BLaER1 treated with 17β-estradiol and CSF1 and Interleukin-3, amounts not matched to agents 10 nM and 100 nM (cell line): ENCODE results near the gene STK32A.

ENCODE experiments used
- H3K27ac ChIP-seq, 11 experiments: shearing (Covaris generic); formaldehyde crosslinking; 2 replicates each; pipeline ENCODE4 v1.8.1; 2022
- H3K27me3 ChIP-seq, 11 experiments: shearing (Covaris generic); formaldehyde crosslinking; 2 replicates each; pipeline ENCODE4 v1.8.1; 2022
- H3K36me3 ChIP-seq, 11 experiments: shearing (Covaris generic); formaldehyde crosslinking; 2 replicates each; pipeline ENCODE4 v1.8.1; 2022
- H3K4me1 ChIP-seq, 10 experiments: shearing (Covaris generic); formaldehyde crosslinking; 2 replicates each; pipeline ENCODE4 v1.8.1; 2022
- H3K4me2 ChIP-seq, 11 experiments: shearing (Covaris generic); formaldehyde crosslinking; 2 replicates each; pipeline ENCODE4 v1.8.1; 2022
- H3K4me3 ChIP-seq, 10 experiments: shearing (Covaris generic); formaldehyde crosslinking; 2 replicates each; pipeline ENCODE4 v1.8.1; 2022
- H3K9ac ChIP-seq, 11 experiments: shearing (Covaris generic); formaldehyde crosslinking; 2 replicates each; pipeline ENCODE4 v1.8.1; 2022
- H3K9me3 ChIP-seq, 11 experiments: shearing (Covaris generic); formaldehyde crosslinking; replicated peaks in 1 of 11; 2 replicates each; pipeline ENCODE4 v1.8.1; 2022
- H4K20me1 ChIP-seq, 11 experiments: shearing (Covaris generic); formaldehyde crosslinking; 2 replicates each; pipeline ENCODE4 v1.8.1; 2022
- Cebpa-rat ChIP-seq, 11 experiments: shearing (Covaris generic); IDR thresholded peaks; 2 replicates each; pipeline ENCODE4 v1.8.1; 2022

Gene STK32A

DNA sequence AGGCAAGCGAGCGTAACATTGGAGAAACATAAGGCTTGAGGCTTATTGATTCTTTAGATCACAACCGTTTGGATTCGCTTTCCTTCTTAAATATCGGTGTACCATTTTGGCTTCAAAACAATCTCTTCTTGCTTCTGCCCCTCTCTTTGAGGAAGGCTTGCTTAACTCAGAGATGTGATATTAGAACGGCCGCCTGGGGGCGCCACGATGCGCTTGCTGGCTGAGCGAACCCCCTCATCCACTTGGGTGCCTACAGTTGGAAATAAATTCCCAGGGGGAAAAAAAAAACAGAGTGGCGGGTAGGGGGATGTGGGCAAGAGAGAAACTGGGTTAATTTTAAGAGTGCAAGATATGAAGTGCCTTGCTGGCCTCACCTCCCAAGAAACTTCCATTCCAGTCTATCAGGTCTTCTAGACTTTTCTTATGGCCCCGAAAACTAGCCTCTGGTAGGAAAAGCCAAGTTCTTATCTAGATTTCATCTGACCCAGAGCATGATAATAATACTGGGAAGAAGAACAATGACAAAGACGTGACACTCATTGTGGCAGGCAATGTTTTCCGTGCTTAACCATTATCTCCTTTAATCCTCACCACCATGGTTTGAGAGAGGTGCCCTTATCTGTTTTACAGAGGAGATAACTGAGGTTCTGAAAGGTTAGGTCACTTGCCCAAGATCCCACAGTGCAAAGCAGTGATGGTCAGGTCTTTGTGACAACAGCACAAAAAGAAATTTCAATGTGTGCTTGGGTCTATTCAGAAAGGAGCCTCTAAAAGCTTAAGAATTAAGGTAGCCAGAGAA lies 159.2 kb downstream of the STK32A start:
- Histone ChIP-seq H3K36me3 (no peaks in the 10 kb centered on the region), H3K27ac (no peak overlapping the region)

DNA sequence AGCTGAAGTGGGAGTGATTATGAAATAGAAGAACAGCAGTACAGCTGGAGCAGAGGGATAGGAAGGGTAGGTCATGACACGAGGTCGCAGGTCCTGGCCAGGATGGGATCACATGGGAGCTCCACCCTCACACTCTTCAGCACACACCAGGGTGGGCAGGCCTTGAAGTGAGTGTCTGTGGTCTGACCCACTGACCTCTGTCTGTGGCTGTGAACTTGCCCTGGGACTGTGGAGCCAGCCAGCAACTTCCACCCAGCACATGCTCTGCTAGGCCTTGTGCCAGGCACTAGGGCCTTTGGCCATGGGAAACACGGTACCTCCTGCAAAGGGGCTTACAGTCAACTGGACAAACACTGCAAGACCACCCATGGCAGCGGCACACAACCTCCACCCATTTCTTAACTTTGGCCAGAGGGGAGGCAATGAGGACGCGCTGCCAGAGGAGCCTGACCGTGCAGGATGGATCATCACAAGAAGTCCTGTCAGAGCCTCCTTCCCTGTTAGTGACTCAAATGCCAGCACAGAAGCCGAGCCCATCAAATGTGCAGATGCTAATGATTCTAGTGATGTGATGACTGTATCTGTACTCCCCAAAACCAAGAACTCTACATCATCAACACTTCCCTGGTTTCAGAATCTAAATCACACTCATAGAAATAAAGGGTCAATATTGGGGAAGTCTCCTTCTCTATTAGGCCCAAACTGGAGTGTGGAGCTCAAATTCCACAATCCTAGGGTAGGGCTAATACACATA lies 161.4 kb downstream of the STK32A start:
- Histone ChIP-seq H3K9ac (no peak overlapping the region), H4K20me1 (no peaks in the 10 kb centered on the region), H3K36me3 (no peaks in the 10 kb centered on the region), H3K4me2 (no peak overlapping the region), H3K9me3 (no peaks in the 10 kb centered on the region; a peak in 1 of 22 replicates), H3K4me3 (no peak overlapping the region), H3K27me3 (no peaks in the 10 kb centered on the region), H3K27ac (no peak overlapping the region), H3K4me1 (peaks cover 0 to 14% (median 4%) of the 10 kb centered on the region in 10 experiments; a peak in 5 of 20 replicates)
- no peak for TF ChIP-seq Cebpa-rat (IDR thresholded peaks at IDR 0.05)

More for the DNA sequence above, 159.2 kb downstream of the STK32A start:
- no peaks in the 10 kb centered on the region; a peak in 1 of 22 replicates for H3K9me3 ChIP-seq
- H3K9ac ChIP-seq = no peak overlapping the region
- no peak for TF ChIP-seq Cebpa-rat (IDR thresholded peaks at IDR 0.05)
- peaks cover 0 to 14% (median 4%) of the 10 kb centered on the region in 10 experiments; a peak in 6 of 20 replicates for H3K4me1 ChIP-seq
- H3K27me3 ChIP-seq = no peaks in the 10 kb centered on the region
- no peak overlapping the region for H3K4me3 ChIP-seq
- H4K20me1 ChIP-seq = no peaks in the 10 kb centered on the region
- peak overlapping the region in 4 of 11 experiments; percentile 6 to 38 (median 14); a peak in 2 of 22 replicates for H3K4me2 ChIP-seq

DNA sequence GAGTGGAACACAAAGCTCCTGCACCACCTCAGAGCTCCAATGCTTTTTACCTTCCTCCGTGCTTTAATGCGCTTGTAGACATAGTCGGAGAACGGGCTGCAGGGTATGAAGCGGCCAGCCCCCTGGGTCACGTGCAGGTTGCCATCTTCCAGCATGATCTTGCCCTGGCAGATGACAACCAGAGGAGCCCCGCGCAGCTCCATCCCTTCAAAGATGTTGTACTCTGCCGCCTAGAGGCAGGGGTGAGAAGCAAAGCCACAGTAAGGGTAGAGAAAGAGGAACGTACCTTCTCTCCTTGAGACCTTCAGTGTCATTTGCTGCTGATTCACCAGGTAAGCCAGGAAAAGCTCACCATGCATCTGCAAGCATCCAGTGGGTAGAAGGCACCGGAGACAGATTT lies 162.8 kb downstream of the STK32A start:
- H3K4me2 ChIP-seq = no peak overlapping the region
- no peaks in the 10 kb centered on the region for H3K27me3 ChIP-seq
- H4K20me1 ChIP-seq = no peaks in the 10 kb centered on the region
- no peak overlapping the region for H3K27ac ChIP-seq
- no peaks in the 10 kb centered on the region for H3K36me3 ChIP-seq
- no peaks in the 10 kb centered on the region; a peak in 1 of 22 replicates for H3K9me3 ChIP-seq
- no peak overlapping the region for H3K9ac ChIP-seq
- no peak for TF ChIP-seq Cebpa-rat (IDR thresholded peaks at IDR 0.05)
- no peak overlapping the region for H3K4me3 ChIP-seq
- peaks cover 0 to 14% (median 3%) of the 10 kb centered on the region in 10 experiments; a peak in 8 of 20 replicates for H3K4me1 ChIP-seq

DNA sequence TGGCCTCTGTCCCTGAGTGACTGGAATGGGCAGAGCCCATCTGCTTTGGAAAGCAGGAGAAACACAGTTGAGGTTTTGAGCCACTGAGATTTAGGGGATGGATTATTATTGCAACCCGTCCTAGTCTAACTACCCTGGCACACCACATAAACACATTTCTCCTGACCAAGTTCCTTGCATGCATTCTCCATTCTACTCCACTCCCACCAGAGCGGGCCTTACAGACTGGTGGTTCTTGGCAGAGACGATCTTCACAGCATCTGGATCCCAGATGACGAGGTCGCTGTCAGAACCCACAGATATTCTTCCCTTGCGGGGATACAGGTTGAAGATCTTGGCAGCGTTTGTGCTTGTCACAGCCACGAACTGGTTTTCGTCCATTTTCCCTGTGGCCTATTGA lies 164.0 kb downstream of the STK32A start:
- no peaks in the 10 kb centered on the region; a peak in 1 of 22 replicates for H3K9me3 ChIP-seq
- no peaks in the 10 kb centered on the region for H3K36me3 ChIP-seq
- no peak overlapping the region for H3K4me3 ChIP-seq
- no peaks in the 10 kb centered on the region for H3K27me3 ChIP-seq
- H3K4me2 ChIP-seq = no peak overlapping the region
- H3K9ac ChIP-seq = no peak overlapping the region
- peaks cover 2 to 14% (median 8%) of the 10 kb centered on the region in 10 experiments; a peak in 16 of 20 replicates for H3K4me1 ChIP-seq
- TF ChIP-seq Cebpa-rat (IDR thresholded peaks at IDR 0.05) = no peak
- no peaks in the 10 kb centered on the region for H4K20me1 ChIP-seq
- H3K27ac ChIP-seq = no peak overlapping the region

DNA sequence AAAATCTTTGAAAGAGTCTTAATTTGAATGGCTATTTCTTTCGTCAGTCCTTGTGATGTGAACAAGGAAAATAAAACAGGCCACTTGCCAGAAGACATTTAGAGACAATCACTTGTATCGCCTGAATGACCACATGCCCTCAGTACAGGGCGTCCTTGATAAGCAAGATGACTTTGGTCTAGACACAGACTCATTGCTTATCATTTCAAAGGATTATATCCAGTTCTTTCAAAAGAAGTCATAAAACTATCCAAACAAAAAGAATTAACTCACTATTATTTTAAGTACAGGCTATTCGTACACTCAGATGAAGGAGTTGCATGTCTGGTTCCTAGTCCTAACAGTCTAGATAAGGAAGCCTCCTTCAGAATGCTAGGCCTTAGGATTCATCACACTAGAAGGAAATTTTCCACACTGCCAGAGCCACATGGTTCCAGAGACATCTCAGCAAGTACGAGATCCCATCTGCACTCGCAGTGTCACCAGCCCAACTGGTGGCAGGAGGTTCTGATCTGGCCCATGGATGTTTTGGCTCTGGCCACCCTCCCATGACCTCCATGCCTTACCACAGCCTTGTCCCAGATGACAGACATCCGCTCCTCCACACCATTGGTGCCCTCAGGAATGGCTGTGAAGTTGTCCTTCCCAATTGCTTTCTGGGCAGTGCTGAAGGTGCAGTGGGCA lies 165.4 kb downstream of the STK32A start:
- no peaks in the 10 kb centered on the region; a peak in 1 of 22 replicates for H3K9me3 ChIP-seq
- H3K9ac ChIP-seq = no peak overlapping the region
- H3K36me3 ChIP-seq = no peaks in the 10 kb centered on the region
- no peak overlapping the region for H3K4me3 ChIP-seq
- H3K27ac ChIP-seq = no peak overlapping the region
- H3K4me1 ChIP-seq = peaks cover 0 to 28% (median 17%) of the 10 kb centered on the region in 10 experiments; a peak in 16 of 20 replicates
- H3K27me3 ChIP-seq = no peaks in the 10 kb centered on the region
- TF ChIP-seq Cebpa-rat (IDR thresholded peaks at IDR 0.05) = no peak
- H3K4me2 ChIP-seq = no peak overlapping the region
- no peaks in the 10 kb centered on the region for H4K20me1 ChIP-seq

DNA sequence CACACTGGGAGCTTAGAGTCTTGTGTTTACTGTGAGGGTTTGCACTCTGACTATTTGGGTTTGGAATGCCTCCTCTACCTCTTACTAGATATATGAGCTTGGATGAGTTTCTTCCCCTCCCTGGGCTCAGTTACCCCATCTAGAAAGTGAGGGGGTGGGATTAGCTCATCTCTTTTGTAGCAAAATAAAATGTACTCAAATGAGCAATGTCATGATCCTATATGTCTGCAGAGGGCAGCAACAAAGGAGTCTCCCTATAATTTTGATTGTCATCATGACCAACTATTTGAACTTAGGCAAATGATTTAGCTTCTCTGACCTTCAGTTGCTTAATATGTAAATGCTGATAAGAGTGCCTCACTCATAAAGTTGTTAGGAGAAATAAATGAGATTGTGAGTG lies 166.1 kb downstream of the STK32A start:
- no peak overlapping the region for H3K9ac ChIP-seq
- H3K4me3 ChIP-seq = no peak overlapping the region
- H3K4me1 ChIP-seq = peaks cover 0 to 34% (median 17%) of the 10 kb centered on the region in 10 experiments; a peak in 16 of 20 replicates
- H3K4me2 ChIP-seq = no peak overlapping the region
- H3K27me3 ChIP-seq = no peaks in the 10 kb centered on the region
- H3K9me3 ChIP-seq = no peaks in the 10 kb centered on the region; a peak in 1 of 22 replicates
- H4K20me1 ChIP-seq = no peaks in the 10 kb centered on the region
- H3K27ac ChIP-seq = no peak overlapping the region
- H3K36me3 ChIP-seq = no peaks in the 10 kb centered on the region
- no peak for TF ChIP-seq Cebpa-rat (IDR thresholded peaks at IDR 0.05)

DNA sequence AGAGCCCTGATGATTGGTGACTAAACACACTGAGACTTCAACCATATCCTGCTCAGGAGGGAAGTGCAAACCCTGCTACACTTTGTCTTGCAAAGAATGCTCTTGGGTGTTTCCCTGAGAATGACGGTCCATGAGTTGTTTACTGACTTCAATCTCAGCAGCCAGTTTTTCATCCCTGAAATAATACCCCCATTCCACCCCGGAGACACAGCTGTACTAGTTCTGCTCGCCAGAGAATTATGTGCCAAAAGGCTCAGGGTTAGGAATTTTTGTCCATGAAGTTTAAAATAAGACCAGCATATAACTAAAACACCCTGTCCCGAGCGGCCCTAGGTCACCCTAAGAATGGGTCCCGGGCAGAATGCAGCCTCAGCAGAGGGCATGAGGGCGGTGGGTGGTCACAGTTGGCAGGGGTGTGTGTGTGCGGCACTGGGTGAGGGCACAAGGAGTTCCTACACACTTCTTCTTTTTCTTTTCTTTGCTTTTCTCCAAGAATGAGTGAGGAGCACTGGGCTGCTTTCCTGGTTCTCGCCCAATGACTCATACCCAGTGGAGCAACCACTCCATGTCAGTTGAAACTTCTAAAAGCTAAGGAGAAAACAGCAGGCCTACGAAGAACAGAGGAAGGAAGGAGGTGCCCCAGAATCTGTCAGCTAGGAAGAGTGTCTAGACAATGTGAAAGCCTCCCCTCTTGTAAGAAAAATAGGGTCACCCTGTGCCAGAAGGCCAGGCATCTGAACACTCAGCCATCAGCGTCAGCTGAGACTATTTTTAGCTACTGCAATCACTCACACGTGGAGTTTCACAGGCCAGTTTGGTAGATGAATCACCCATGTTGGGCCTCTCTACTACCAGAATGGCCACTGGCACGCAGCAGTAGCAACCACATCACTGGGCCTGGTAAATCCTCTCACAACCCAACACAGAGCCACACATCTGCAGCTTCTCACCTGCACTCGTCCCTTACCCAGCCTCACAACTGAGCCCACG lies 169.1 kb downstream of the STK32A start:
- Histone ChIP-seq H3K27me3 (no peaks in the 10 kb centered on the region), H3K4me1 (peaks cover 0 to 37% (median 17%) of the 10 kb centered on the region in 10 experiments; a peak in 16 of 20 replicates), H3K27ac (peak overlapping the region; percentile 31 to 88 (median 59); a peak in 21 of 22 replicates), H3K36me3 (no peaks in the 10 kb centered on the region), H3K4me3 (no peak overlapping the region), H3K9ac (peak overlapping the region in 6 of 11 experiments; percentile 9 to 66 (median 58); a peak in 9 of 22 replicates), H4K20me1 (no peaks in the 10 kb centered on the region), H3K9me3 (no peaks in the 10 kb centered on the region), H3K4me2 (peak overlapping the region; percentile 10 to 76 (median 53); a peak in 18 of 22 replicates)
- TF ChIP-seq Cebpa-rat (IDR thresholded peaks at IDR 0.05) = no peak

DNA sequence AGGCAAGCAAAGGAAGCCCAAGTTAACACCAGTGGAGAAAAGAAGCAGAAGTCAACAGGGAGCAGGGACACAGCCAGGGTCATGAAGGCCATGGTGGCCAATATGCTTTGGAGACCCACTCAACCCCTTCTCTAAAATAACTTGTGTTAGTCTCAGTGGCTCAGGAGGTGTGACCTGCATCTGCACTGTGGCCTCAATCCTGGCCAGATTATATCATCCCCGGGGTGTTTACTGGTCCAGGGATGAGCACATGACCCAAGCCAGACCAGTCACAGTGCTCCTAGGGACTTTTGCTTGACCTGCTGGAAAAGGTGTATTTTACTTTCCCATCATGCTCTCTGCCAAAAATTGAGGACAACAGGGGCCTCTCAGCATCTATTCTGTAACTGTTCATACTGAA lies 169.9 kb downstream of the STK32A start:
- peak overlapping the region in 9 of 11 experiments; percentile 34 to 76 (median 61); a peak in 18 of 22 replicates for H3K4me2 ChIP-seq
- H4K20me1 ChIP-seq = no peaks in the 10 kb centered on the region
- H3K27ac ChIP-seq = peak overlapping the region; percentile 31 to 88 (median 59); a peak in 20 of 22 replicates
- no peak overlapping the region for H3K4me3 ChIP-seq
- no peak for TF ChIP-seq Cebpa-rat (IDR thresholded peaks at IDR 0.05)
- no peaks in the 10 kb centered on the region for H3K27me3 ChIP-seq
- no peaks in the 10 kb centered on the region for H3K36me3 ChIP-seq
- H3K9me3 ChIP-seq = no peaks in the 10 kb centered on the region
- peak overlapping the region in 5 of 11 experiments; percentile 9 to 66 (median 58); a peak in 8 of 22 replicates for H3K9ac ChIP-seq
- H3K4me1 ChIP-seq = peaks cover 0 to 37% (median 17%) of the 10 kb centered on the region in 10 experiments; a peak in 16 of 20 replicates
